NCI-H345 (cell line): ENCODE data around the gene ACER1.
"Not testable (repeated sequence)": the region's sequence is repeated elsewhere in the genome, so short reads cannot be mapped to it uniquely, and the experiment has no call there.

Source experiments
- DNase-seq: peaks from one replicate; lab custom pipeline; 2025; lab: John Stamatoyannopoulos, UW

Gene ACER1

DNA sequence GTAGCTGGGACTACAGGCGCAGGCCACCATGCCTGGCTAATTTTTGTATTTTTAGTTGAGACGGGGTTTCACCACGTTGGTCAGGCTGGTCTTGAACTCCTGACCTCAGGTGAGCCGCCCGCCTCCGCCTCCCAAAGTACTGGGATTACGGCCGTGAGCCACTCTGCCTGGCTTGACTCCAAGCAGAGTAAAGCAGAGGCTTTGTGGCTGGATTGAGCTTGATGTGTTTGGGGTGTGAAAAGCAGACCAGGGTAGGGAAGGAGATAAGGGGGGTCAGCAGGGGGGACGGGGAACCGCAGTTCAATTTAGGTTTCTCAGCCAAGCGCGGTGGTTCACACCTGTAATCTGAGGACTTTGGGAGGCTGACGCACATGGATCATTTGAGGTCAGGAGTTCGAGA is 23.8 kb upstream of the ACER1 start:
- no peak for DNase-seq

DNA sequence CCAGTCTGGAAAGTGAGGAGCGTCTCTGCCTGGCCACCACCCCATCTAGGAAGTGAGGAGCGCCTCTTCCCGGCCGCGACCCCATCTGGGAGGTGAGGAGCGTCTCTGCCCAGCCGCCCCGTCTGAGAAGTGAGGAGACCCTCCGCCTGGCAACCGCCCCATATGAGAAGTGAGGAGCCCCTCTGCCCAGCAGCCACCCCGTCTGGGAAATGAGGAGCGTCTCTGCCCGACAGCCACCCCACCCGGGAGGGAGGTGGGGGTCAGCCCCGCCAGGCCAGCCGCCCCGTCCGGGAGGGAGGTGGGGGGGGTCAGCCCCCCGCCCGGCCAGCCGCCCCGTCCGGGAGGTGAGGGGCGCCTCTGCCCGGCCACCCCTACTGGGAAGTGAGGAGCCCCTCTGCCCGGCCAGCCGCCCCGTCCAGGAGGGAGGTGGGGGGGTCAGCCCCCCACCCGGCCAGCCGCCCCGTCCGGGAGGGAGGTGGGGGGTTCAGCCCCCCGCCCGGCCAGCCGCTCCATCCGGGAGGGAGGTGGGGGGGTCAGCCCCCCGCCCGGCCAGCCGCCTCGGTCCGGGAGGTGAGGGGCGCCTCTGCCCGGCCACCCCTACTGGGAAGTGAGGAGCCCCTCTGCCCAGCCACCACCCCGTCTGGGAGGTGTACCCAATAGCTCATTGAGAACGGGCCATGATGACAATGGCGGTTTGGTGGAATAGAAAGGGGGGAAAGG is 22.1 kb upstream of the ACER1 start:
- not testable (repeated sequence) for DNase-seq

DNA sequence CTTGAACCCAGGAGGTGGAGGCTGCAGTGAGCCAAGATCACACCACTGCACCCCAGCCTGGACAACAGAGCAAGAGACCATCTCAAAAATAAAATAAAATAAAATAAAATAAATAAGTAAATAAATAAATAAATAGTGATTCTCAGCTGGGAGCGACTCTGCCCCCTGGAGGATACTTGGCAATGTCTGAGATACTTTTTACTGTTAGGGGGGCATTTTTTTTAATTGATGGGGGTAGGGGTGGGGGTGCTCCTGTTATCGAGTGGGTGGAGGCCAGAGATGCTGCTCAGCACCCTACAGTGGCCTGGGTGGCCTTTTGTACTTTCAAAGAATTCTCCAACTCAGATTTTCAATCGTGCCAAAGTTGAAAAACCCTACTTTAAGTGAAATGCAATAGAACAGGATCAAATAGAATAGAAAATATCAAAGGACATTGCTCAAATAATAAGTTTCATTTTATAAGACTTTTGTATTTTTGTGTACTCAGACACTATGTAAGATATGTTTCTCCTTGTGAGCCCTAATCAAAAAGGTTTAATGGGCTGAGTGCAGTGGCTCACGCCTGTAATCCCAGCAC is 20.8 kb upstream of the ACER1 start:
- DNase-seq = no peak

DNA sequence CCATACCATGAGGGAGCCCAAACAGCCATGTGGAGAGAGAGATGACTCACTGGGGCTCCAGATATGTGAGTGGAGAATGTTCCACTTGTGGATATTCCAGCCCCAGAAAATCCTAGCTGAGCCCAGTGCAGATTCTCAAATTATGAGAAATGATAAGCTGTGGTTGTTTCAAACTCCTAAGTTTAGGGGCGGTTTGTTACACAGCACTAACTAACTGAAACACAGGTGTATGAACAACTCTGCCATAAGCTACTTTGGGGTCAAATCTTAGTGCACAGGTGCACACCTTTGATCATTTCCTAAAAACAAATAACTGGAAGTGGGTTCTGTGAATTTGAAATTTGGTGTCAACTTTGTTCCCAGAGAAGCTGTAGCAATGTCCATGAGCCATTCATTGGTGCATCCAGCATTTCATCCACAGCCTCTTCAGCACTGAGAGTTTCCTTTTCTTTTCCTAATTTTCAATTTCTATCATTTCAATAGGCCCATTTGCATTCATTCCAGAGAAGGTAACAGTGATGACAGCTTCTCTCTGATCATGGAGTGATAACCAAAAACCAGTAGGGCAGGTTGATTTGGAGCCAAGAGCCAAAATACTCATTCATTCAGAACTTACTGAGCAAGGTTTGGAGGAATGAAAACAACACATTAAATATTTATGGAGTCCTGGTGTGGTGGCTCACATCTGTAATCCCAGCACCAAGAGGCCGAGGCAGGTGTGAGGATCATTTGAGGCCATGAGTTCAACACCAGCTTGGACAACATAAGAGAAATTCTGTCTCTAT is 19.2 kb upstream of the ACER1 start:
- DNase-seq = no peak

GRCh38 chr19:6350688-6351087 is 17.3 kb upstream of the ACER1 start:
- DNase-seq = no peak

DNA sequence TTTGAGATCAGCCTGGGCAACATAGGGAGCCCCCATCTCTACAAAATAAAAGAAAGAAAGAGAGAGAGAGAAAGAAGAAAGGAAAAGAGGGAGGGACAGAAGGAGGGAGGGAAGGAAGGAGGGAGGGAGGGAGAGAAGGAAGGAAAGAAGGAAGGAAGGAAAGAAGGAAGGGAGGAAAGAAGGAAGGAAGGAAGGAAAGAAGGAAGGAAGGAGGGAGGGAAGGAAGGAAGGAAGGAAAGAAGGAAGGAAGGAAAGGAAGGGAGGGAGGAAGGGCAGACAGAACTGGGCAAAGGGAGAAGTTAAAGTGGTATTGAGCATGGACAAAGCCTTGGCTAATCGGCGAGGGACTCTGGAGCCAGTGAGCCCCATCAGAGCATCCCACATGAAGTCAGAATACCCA is 15.9 kb upstream of the ACER1 start:
- not testable (repeated sequence) for DNase-seq

DNA sequence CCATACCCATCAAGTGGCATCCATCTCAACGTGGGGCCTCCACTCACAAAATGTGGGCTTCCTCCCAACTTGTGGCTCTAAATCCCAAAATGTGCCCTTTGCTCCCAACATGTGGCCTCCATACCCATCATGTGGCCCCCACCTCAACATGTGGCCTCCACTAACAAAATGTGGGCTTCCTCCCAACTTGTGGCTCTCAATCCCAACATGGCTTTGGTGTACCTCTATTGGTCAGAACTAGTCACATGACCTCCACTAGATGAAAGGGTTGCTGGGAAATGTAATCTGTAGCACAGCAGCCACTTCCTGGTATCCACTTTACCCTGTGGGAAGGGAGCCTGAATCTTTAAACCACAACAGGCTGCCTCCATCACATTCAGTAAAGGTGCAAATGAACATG is 10.1 kb upstream of the ACER1 start:
- no peak for DNase-seq

DNA sequence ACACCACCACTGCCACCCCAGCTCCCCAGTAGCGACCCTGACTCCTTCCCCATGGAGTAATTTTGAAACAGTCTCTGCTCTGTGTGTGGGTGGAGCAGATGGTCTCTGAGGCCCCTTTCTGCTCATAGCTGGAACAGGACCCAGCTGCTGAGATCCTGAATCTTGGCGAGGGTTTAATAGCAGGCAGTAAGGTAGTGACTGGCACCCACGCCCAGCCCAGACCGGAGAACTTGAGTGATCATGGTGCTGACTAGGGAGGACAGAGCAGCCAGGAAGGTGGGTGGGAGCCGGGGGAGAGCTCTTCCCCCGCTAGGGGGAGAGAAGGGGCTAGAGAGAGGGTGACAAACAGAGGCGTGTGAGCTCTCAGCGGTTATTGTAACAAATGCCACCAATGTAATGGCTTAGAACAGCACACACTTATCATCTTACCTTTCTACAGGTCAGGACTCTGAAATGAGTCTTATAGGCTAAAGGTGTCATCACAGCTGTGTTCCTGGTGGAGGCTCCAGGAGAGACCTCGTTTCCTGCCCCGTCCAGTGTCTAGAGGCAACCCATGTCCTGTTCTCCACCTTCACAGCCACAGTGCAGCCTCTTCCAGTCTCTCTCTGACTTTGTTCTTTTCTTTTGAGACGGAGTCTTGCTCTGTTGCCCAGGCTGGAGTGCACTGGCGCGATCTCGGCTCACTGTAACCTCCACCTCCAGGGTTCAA is 7.2 kb upstream of the ACER1 start:
- no peak for DNase-seq

GRCh38 chr19:6334490-6335285 is 1.3 kb upstream of the ACER1 start:
- DNase-seq = no peak

DNA sequence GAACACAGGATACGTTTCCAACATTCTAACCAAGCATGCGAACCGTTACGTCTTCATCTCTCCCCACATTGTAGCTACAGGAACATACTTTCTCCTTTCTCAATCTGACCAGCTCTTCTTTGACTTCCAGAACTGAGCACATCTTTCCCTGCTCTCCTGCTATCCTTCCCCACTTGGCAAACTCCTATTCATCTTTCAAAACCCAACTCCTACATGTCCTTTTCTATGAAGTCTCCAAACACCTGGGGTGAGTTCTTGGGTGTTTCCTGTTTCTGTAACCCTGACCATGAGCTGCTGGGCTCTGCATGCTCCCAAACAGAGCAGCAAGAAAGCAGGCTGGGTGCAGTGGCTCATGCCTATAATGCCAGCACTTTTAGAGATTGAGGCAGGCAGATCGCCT is 6.6 kb downstream of the ACER1 start:
- DNase-seq = no peak

DNA sequence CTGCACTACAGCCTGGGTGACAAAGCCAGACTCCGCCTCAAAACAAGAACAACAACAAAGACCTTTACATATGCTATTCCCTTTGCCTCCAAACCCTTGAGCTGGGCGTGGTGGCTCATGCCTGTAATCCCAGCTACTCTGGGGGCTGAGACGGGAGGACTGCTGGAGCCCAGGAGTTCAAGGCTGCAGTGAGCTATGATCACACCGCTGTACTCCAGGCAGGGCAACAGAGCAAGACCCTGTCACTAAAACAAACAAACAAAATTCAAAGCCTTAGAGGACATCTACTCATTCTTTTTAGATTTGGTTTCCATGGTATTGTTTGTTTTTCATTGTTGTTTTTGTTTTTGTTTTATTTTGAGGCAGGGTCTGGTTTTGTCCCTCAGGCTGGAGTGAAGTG is 7.8 kb downstream of the ACER1 start:
- no peak for DNase-seq

- DNase-seq = no peak
These were observed 8.7 kb downstream of the ACER1 start for GRCh38 chr19:6324757-6325156.

DNA sequence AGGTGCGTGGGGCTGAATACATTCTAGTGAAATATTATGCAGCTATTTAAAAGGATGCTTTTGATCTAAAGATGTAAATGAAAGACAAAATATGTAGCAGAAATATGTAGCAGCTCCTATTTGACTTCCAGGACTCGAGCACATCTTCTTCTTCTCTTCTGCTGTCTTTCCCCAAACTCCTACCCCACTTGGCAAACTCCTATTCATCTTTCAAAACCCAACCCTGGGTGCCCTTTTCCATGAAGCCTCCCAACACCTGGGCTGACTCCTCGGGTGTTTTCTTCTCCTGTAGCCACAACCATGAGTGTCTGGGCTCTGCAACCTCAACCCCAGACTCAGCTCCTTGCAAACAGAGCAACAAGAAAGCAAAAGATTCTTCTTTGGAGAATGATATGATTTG is 11.1 kb downstream of the ACER1 start:
- no peak for DNase-seq

DNA sequence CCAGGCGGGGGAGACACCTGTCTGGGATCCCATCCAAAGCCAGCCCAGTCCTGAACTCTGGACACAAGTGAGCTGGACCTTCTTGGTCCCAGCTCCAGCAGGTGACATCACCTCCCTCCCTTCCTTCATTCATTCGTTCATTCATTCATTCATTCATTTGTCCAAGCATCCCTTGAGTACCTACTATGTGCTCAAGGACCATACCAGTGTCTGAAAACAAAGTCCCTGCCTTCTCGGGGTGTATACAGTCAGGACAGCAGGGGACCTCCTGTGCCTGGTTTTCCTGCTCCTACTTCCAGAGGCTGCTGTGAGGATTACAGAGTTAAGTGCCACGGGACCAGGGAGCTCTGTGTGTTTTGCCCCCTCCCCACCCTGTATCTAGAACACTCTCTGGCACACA is 14.0 kb downstream of the ACER1 start:
- DNase-seq = no peak

- no peak for DNase-seq
These were observed 14.6 kb downstream of the ACER1 start for GRCh38 chr19:6318772-6319171.

- DNase-seq = not testable (repeated sequence)
These were observed 17.8 kb downstream of the ACER1 start for GRCh38 chr19:6315646-6316045.

- DNase-seq = no peak
These were observed 19.9 kb downstream of the ACER1 start for GRCh38 chr19:6313398-6313969.

- no peak for DNase-seq
These were observed 21.4 kb downstream of the ACER1 start for GRCh38 chr19:6312018-6312417.

GRCh38 chr19:6298413-6298812 is 35.0 kb downstream of the ACER1 start:
- DNase-seq = no peak

GRCh38 chr19:6297202-6297601 is 36.2 kb downstream of the ACER1 start:
- no peak for DNase-seq

GRCh38 chr19:6292006-6292405 is 41.4 kb downstream of the ACER1 start:
- DNase-seq = no peak
